HepG2 (cell line): ENCODE data around the gene RSBN1. TPM values are rescaled to one million over a fixed set of nuclear protein-coding genes. Genes with fewer than 3 reads are reported as not detected.

ENCODE experiments used
- AHDC1 ChIP-seq: sonication (generic); formaldehyde crosslinking; IDR thresholded peaks from 2 replicates; pipeline ENCODE4 v1.5.1; 2020; ENCODE audit warnings: mild to moderate bottlenecking, missing genetic modification reagents, borderline replicate concordance
- BRF2 ChIP-seq: sonication (generic); formaldehyde crosslinking; IDR thresholded peaks from 2 replicates; pipeline ENCODE4 v1.8.1; 2022; ENCODE audit warnings: mild to moderate bottlenecking, missing genetic modification reagents
- CBFB ChIP-seq: sonication (generic); formaldehyde crosslinking; IDR thresholded peaks from 2 replicates; pipeline ENCODE4 v1.4.0; 2020; ENCODE audit warnings: missing genetic modification reagents
- CEBPG ChIP-seq: IDR thresholded peaks from 2 replicates; pipeline ENCODE4 v1.6.1; 2016
- CENPT ChIP-seq: sonication (generic); formaldehyde crosslinking; IDR thresholded peaks from 2 replicates; pipeline ENCODE4 v1.8.0; 2022; ENCODE audit warnings: low read depth, mild to moderate bottlenecking, moderate library complexity, missing genetic modification reagents
- FIP1L1 ChIP-seq: fragments of 200-400 bp; formaldehyde crosslinking; IDR thresholded peaks from 2 replicates; pipeline ENCODE4 v1.6.1; 2018; ENCODE audit warnings: low read depth, mild to moderate bottlenecking, low read length, moderate library complexity, borderline replicate concordance; ENCODE audit not compliant: insufficient read depth
- GABPB1 ChIP-seq: IDR thresholded peaks from 2 replicates; pipeline ENCODE4 v1.6.1; 2016; ENCODE audit warnings: mild to moderate bottlenecking, missing genetic modification reagents, moderate library complexity, missing compliant biosample characterization
- GATAD2A ChIP-seq: IDR thresholded peaks from 2 replicates; pipeline ENCODE4 v1.6.1; 2016
- HDAC1 ChIP-seq: sonication (generic); formaldehyde crosslinking; IDR thresholded peaks from 2 replicates; pipeline ENCODE4 v1.5.1; 2020; ENCODE audit warnings: mild to moderate bottlenecking, missing genetic modification reagents
- HNF4G ChIP-seq, 2 experiments: sonication (generic) in 1 of 2; formaldehyde crosslinking in 1 of 2; IDR thresholded peaks; 2 replicates each; pipeline versions ENCODE4 v1.4.0 to v1.6.1; 2011 to 2020; ENCODE audit warnings: borderline replicate concordance in 2 of 2, low read depth in 2 of 2, mild to moderate bottlenecking in 2 of 2, low read length in 1 of 2, missing genetic modification reagents in 1 of 2, moderate library complexity in 1 of 2
- NR2F1 ChIP-seq, 2 experiments: fragments of 450-650 bp in 1 of 2; formaldehyde crosslinking in 1 of 2; IDR thresholded peaks; 2 replicates each; pipeline versions ENCODE4 v1.5.0 to v1.6.1; 2016 to 2020; ENCODE audit warnings: mild to moderate bottlenecking in 1 of 2, missing compliant biosample characterization in 1 of 2, missing genetic modification reagents in 1 of 2, moderate library complexity in 1 of 2
- PAF1 ChIP-seq: IDR thresholded peaks from 2 replicates; pipeline ENCODE4 v1.6.1; 2016; ENCODE audit warnings: missing genetic modification reagents, missing compliant biosample characterization
- POLR2A ChIP-seq, 2 experiments: IDR thresholded peaks; 2 replicates each; pipeline ENCODE4 v1.6.1; 2011; ENCODE audit warnings: low read depth in 2 of 2, low read length in 2 of 2, mild to moderate bottlenecking in 1 of 2, moderate library complexity in 1 of 2; ENCODE audit not compliant: insufficient read depth in 1 of 2
- PREB ChIP-seq: sonication (generic); formaldehyde crosslinking; IDR thresholded peaks from 2 replicates; pipeline ENCODE4 v1.4.0; 2020; ENCODE audit warnings: missing genetic modification reagents
- REPIN1 ChIP-seq: sonication (generic); formaldehyde crosslinking; IDR thresholded peaks from 2 replicates; pipeline ENCODE4 v1.8.0; 2022; ENCODE audit warnings: missing genetic modification reagents, low read depth, mild to moderate bottlenecking, borderline replicate concordance
- SAP130 ChIP-seq: IDR thresholded peaks from 2 replicates; pipeline ENCODE4 v1.6.1; 2016; ENCODE audit warnings: low read depth
- SOX13 ChIP-seq, 3 experiments: fragments of 450-650 bp in 1 of 3; sonication (generic) in 1 of 3; formaldehyde crosslinking in 1 of 3; IDR thresholded peaks in 2 of 3; conservative IDR thresholded peaks in 1 of 3; 2 replicates each; pipeline versions ENCODE4 v1.5.0 to v1.6.1; 2016 to 2020; ENCODE audit warnings: antibody characterized with exemption in 1 of 3, mild to moderate bottlenecking in 1 of 3, missing compliant biosample characterization in 1 of 3, missing genetic modification reagents in 1 of 3, moderate library complexity in 1 of 3
- ZNF446 ChIP-seq: sonication (generic); formaldehyde crosslinking; IDR thresholded peaks from 2 replicates; pipeline ENCODE4 v1.5.0; 2020; ENCODE audit warnings: mild to moderate bottlenecking, missing genetic modification reagents
- ZNF552 ChIP-seq: sonication (generic); formaldehyde crosslinking; IDR thresholded peaks from 2 replicates; pipeline ENCODE4 v1.9.0; 2022; ENCODE audit warnings: missing genetic modification reagents, mild to moderate bottlenecking, borderline replicate concordance
- ZNF660 ChIP-seq: sonication (generic); formaldehyde crosslinking; IDR thresholded peaks from 2 replicates; pipeline ENCODE4 v1.5.1; 2020; ENCODE audit warnings: mild to moderate bottlenecking, low read depth, missing genetic modification reagents, borderline replicate concordance
- ZNF720 ChIP-seq: sonication (generic); formaldehyde crosslinking; IDR thresholded peaks from 2 replicates; pipeline ENCODE4 v1.4.0; 2020; ENCODE audit warnings: missing genetic modification reagents
- ZNF747 ChIP-seq: sonication (generic); formaldehyde crosslinking; IDR thresholded peaks from 2 replicates; pipeline ENCODE4 v1.8.1; 2023; ENCODE audit warnings: missing genetic modification reagents, mild to moderate bottlenecking, borderline replicate concordance
- ZNF749 ChIP-seq: sonication (generic); formaldehyde crosslinking; IDR thresholded peaks from 2 replicates; pipeline ENCODE4 v1.8.0; 2022; ENCODE audit warnings: mild to moderate bottlenecking, missing genetic modification reagents, moderate library complexity, borderline replicate concordance
- polyA plus RNA-seq, 8 experiments: library from polyadenylated mRNA; depleted of rRNA in 3 of 8; stranded (reverse) in 7 of 8; unstranded in 1 of 8; fragments of >200 nt; fragmentation: Illumina TruSeq in 4 of 8; extraction: Trizol in 4 of 8; gene quantifications; 2 replicates each; pipeline versions ENCODE4 v1.2.1 to v1.2.3, GENCODE V29; 2011 to 2016; ENCODE audit warnings: low read depth in 4 of 8, missing spikeins in 1 of 8, mixed read lengths in 1 of 8; ENCODE audit not compliant: insufficient read depth in 1 of 8
- total RNA-seq, 5 experiments: library from RNA; depleted of rRNA; stranded (reverse); fragments of >200 nt; fragmentation: Illumina TruSeq; extraction: Trizol; gene quantifications; 2 replicates each; pipeline ENCODE4 v1.2.3, GENCODE V29; 2016; ENCODE audit warnings: low read depth in 1 of 5

The RSBN1 gene
- total and polyA plus RNA-seq, 2 of the 13 experiments (the other 11 are each of a cell fraction or from before 2014, with no cell fraction given), result 8.3 to 10.4 TPM

- TF ChIP-seq CENPT, result no peak
- no peak for TF ChIP-seq ZNF749 (CRISPR knock-in tag)
- no peak for TF ChIP-seq FIP1L1
- no peak for TF ChIP-seq SOX13 (IDR thresholded peaks at IDR 0.05)
- TF ChIP-seq SOX13 (CRISPR knock-in tag; conservative IDR thresholded peaks at IDR 0.05 in 1 of 2, IDR thresholded peaks at IDR 0.05 in 1 of 2), result peak in 1 of 2 experiments; percentile 19; a peak in 1 of 4 replicates
- no peak for TF ChIP-seq HDAC1 (CRISPR knock-in tag)
- no peak for TF ChIP-seq CEBPG (CRISPR knock-in tag)
- TF ChIP-seq NR2F1 (CRISPR knock-in tag; IDR thresholded peaks at IDR 0.05), result no peak
- peak; percentile 40 for TF ChIP-seq HNF4G (IDR thresholded peaks at IDR 0.05; ENCODE audit: borderline replicate concordance, low read depth, low read length)
- no peak for TF ChIP-seq HNF4G (CRISPR knock-in tag; IDR thresholded peaks at IDR 0.05; ENCODE audit: borderline replicate concordance, low read depth)
- no peak for TF ChIP-seq ZNF446
- TF ChIP-seq ZNF747, result no peak
- TF ChIP-seq CBFB (CRISPR knock-in tag), result no peak
- TF ChIP-seq PREB (CRISPR knock-in tag), result no peak
- TF ChIP-seq ZNF552 (CRISPR knock-in tag), result no peak
- TF ChIP-seq GABPB1 (CRISPR knock-in tag), result no peak
- no peak for TF ChIP-seq BRF2
- no peak for TF ChIP-seq PAF1 (CRISPR knock-in tag)
- TF ChIP-seq AHDC1 (CRISPR knock-in tag), result no peak
- no peak for TF ChIP-seq ZNF660 (CRISPR knock-in tag)
- TF ChIP-seq GATAD2A (CRISPR knock-in tag), result peak; percentile 46; the same call in 1 of the 2 replicates
- no peak for TF ChIP-seq POLR2A (IDR thresholded peaks at IDR 0.05; ENCODE audit: insufficient read depth in 1 of 2, low read depth in 2 of 2, low read length in 2 of 2)
- TF ChIP-seq ZNF720 (CRISPR knock-in tag), result no peak
- no peak for TF ChIP-seq REPIN1 (CRISPR knock-in tag)
- peak; percentile 45; the same call in 1 of the 2 replicates for TF ChIP-seq SAP130
Measured at GRCh38 chr1:113786069-113786468, 26.2 kb downstream of the RSBN1 start (continued).
